ENCODE results near the gene LSG1.

LSG1 gene

GRCh38 chr3:194671900-194672808 lies at the start of gene LSG1:
Gene LSG1, minus strand, starts transcription at chr3:194672191. Its CDS starts 29 bp downstream, at chr3:194672162.
- DNase-seq: peak; percentile 95

- DNase-seq: no peak
These were observed 48.1 kb upstream of the LSG1 start for GRCh38 chr3:194720048-194720447.

GRCh38 chr3:194718079-194718478 lies 46.1 kb upstream of the LSG1 start:
- DNase-seq: no peak

- DNase-seq: no peak
These were observed 43.2 kb upstream of the LSG1 start for GRCh38 chr3:194715022-194715800.

- no peak for DNase-seq
These were observed 42.6 kb upstream of the LSG1 start for GRCh38 chr3:194714564-194714963.

- DNase-seq: no peak
These were observed 42.1 kb upstream of the LSG1 start for GRCh38 chr3:194714137-194714455.

GRCh38 chr3:194713299-194714136 lies 41.5 kb upstream of the LSG1 start:
- DNase-seq: no peak

GRCh38 chr3:194711913-194712312 lies 39.9 kb upstream of the LSG1 start:
- DNase-seq: peak; percentile 55 to 57

GRCh38 chr3:194711286-194711685 lies 39.3 kb upstream of the LSG1 start:
- no peak for DNase-seq

- no peak for DNase-seq
These were observed 35.2 kb upstream of the LSG1 start for GRCh38 chr3:194707147-194707540.

GRCh38 chr3:194705761-194706160 lies 33.8 kb upstream of the LSG1 start:
- DNase-seq: no peak

- DNase-seq: no peak
These were observed 33.2 kb upstream of the LSG1 start for GRCh38 chr3:194705227-194705626.

- no peak for DNase-seq
These were observed 30.6 kb upstream of the LSG1 start for GRCh38 chr3:194702545-194702944.

- no peak for DNase-seq
These were observed 24.7 kb upstream of the LSG1 start for GRCh38 chr3:194696702-194697101.

- no peak for DNase-seq
These were observed 19.7 kb upstream of the LSG1 start for GRCh38 chr3:194691481-194692283.

GRCh38 chr3:194690501-194691372 lies 18.7 kb upstream of the LSG1 start:
- no peak for DNase-seq

- peak; percentile 25 to 31 for DNase-seq
These were observed 17.5 kb upstream of the LSG1 start for GRCh38 chr3:194689493-194689944.

GRCh38 chr3:194688946-194689345 lies 17.0 kb upstream of the LSG1 start:
- DNase-seq: no peak

- DNase-seq: peak; percentile 26 to 42
These were observed 16.3 kb upstream of the LSG1 start for GRCh38 chr3:194688200-194688740.

GRCh38 chr3:194687638-194688199 lies 15.7 kb upstream of the LSG1 start:
- peak; percentile 68 to 86 for DNase-seq

Data from Kasumi-1 (cell line).